Right lobe of liver (tissue), 4 donors: ENCODE measurements around the gene SCUBE1.

Source experiments
- POLR2A ChIP-seq: fragments of 450-650 bp; IDR thresholded peaks from one replicate; pipeline ENCODE4 v1.6.1; 2017; ENCODE audit warnings: antibody characterized with exemption, mild to moderate bottlenecking
- TF ChIP-seq, protein P1 (sequence below), 4 donors: fragments of 200-600 bp in 3 of 4; fragments of 450-650 bp in 1 of 4; IDR thresholded peaks; one replicate each; pipeline versions ENCODE4 v1.5.1 to v1.8.0; 2016 to 2022; ENCODE audit warnings: antibody characterized with exemption in 4 of 4, mild to moderate bottlenecking in 2 of 4
- donor health status: DM: no; HTN: no; CAD: no.
- donor health status: DM: no; HTN: no; CAD: no.
- donor health status: DM: no; HTN: yes; CAD: no.

DNA sequence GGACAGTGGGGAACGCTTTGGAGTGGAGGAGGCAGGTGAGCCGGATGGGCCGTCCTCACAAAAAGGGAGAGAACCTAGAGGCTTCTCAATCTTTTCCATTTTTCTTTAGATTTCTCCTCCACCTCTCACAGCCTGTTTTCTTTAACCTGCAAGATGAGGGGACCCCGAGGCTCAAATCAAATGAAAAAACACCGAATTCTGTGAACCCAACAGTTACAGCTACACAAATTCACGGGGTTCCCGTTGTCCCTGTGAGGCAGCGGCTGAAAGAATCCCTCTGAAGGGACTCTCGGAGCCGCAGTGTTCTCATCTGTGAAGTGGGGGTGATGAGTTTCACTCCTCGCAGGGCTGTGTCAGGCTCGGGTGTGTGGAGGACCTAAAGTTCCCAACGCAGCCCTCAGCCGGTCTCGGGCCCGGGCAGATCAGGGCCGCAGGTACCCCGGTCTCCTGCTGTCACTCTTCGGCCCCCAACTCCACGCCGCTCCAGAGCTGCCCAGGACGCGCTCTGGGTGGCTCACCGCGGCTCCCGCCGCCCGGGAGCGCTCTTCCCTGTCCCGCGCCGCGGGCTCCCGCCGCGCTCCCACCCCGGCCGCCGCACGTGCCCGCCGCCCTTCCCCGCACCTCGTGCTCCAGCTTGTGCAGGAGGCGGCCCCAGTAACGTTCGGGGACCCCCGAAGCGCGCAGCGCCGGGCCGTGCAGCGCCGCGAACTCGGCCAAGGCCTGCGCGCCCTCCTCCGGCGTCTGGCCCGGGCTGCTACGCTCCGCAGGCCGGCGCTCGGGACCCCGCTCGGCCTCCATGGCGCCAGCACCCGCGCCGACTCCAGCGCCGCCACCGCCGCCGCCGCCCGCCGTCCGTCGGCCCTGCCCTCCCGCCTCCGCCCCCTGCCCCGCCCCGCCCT, 156.7 kb downstream of the SCUBE1 start, which contains the start of gene TTLL12:
- TF ChIP-seq, protein P1, sequence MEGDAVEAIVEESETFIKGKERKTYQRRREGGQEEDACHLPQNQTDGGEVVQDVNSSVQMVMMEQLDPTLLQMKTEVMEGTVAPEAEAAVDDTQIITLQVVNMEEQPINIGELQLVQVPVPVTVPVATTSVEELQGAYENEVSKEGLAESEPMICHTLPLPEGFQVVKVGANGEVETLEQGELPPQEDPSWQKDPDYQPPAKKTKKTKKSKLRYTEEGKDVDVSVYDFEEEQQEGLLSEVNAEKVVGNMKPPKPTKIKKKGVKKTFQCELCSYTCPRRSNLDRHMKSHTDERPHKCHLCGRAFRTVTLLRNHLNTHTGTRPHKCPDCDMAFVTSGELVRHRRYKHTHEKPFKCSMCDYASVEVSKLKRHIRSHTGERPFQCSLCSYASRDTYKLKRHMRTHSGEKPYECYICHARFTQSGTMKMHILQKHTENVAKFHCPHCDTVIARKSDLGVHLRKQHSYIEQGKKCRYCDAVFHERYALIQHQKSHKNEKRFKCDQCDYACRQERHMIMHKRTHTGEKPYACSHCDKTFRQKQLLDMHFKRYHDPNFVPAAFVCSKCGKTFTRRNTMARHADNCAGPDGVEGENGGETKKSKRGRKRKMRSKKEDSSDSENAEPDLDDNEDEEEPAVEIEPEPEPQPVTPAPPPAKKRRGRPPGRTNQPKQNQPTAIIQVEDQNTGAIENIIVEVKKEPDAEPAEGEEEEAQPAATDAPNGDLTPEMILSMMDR (IDR thresholded peaks at IDR 0.05) = no peak
- peak; percentile 69 for TF ChIP-seq POLR2A
